ENCODE results near the gene SMU1. TPM values are rescaled to one million over a fixed set of nuclear protein-coding genes. Genes with fewer than 3 reads are reported as not detected.
"Not testable (repeated sequence)": the region's sequence is repeated elsewhere in the genome, so short reads cannot be mapped to it uniquely, and the experiment has no call there.

Gene SMU1
- total RNA-seq, 4 donors from 2014 or later = 19.8 to 24.2 (median 22.1) TPM

- Histone ChIP-seq H3K27ac (no peak overlapping the region), H3K4me3 (replicated peaks in 1 of 3) (no peak overlapping the region), H3K4me1 (no peaks in the 10 kb centered on the region), H3K36me3 (no peaks in the 10 kb centered on the region), H3K27me3 (no peaks in the 10 kb centered on the region), H3K9me3 (no peaks in the 10 kb centered on the region)
- intact Hi-C loops (cut with DNase I) = no loop called here
- no peak for DNase-seq
- TF ChIP-seq POLR2A (IDR thresholded peaks at IDR 0.05) = no peak
- no peak for TF ChIP-seq CTCF (IDR thresholded peaks at IDR 0.05)
- WGBS, 2 donors = 90 to 92% methylated on average over 4 of the region's 4 CpGs
Measured at GRCh38 chr9:33007755-33008154, 68.7 kb downstream of the SMU1 start.

- H3K4me3 ChIP-seq (replicated peaks in 1 of 3); H3K27ac ChIP-seq; H3K4me1 ChIP-seq; H3K9me3 ChIP-seq; DNase-seq; H3K27me3 ChIP-seq; intact Hi-C loops (cut with DNase I); H3K36me3 ChIP-seq: not testable (repeated sequence)
Measured at GRCh38 chr9:33005335-33005734, 71.1 kb downstream of the SMU1 start.

- H3K9me3 ChIP-seq; DNase-seq; H3K36me3 ChIP-seq; H3K4me1 ChIP-seq; intact Hi-C loops (cut with DNase I); H3K27me3 ChIP-seq: not testable (repeated sequence)
- 10 to 11% methylated on average over 12 of the region's 12 CpGs for WGBS, 2 donors
- peak overlapping the region; percentile 57 to 62 (median 61) for H3K4me3 ChIP-seq (replicated peaks in 1 of 3)
- H3K27ac ChIP-seq = peak overlapping the region in 2 of 3 donors; percentile 84 to 86
Measured at GRCh38 chr9:33000682-33001055, 75.8 kb downstream of the SMU1 start.

GRCh38 chr9:32992595-32993238, 83.8 kb downstream of the SMU1 start:
- no peak overlapping the region for H3K4me3 ChIP-seq (replicated peaks in 1 of 3)
- no peak overlapping the region for H3K27ac ChIP-seq
- no peaks in the 10 kb centered on the region for H3K9me3 ChIP-seq
- 33 to 41% methylated on average over 3 of the region's 3 CpGs for WGBS, 2 donors
- peaks cover 3 to 16% of the 10 kb centered on the region in 2 donors for H3K4me1 ChIP-seq
- H3K36me3 ChIP-seq = peaks cover 16 to 27% of the 10 kb centered on the region in 2 donors
- no peaks in the 10 kb centered on the region for H3K27me3 ChIP-seq
- intact Hi-C loops (cut with DNase I) = no loop called here
- TF ChIP-seq POLR2A (IDR thresholded peaks at IDR 0.05) (no peak), CTCF (IDR thresholded peaks at IDR 0.05) (no peak)
- DNase-seq = no peak

GRCh38 chr9:32991897-32992594, 84.4 kb downstream of the SMU1 start:
- DNase-seq = no peak
- H3K27me3 ChIP-seq = no peaks in the 10 kb centered on the region
- H3K9me3 ChIP-seq = no peaks in the 10 kb centered on the region
- H3K4me1 ChIP-seq = peaks cover 3 to 16% of the 10 kb centered on the region in 2 donors
- no peak overlapping the region for H3K27ac ChIP-seq
- no peak for TF ChIP-seq POLR2A (IDR thresholded peaks at IDR 0.05)
- no peak for TF ChIP-seq CTCF (IDR thresholded peaks at IDR 0.05)
- 74 to 77% methylated on average over 6 of the region's 6 CpGs for WGBS, 2 donors
- intact Hi-C loops (cut with DNase I) = no loop called here
- peaks cover 23 to 32% of the 10 kb centered on the region in 2 donors for H3K36me3 ChIP-seq
- no peak overlapping the region for H3K4me3 ChIP-seq (replicated peaks in 1 of 3)

Other genes starting within 250 kb of the SMU1 start
- gene APTX, start 75.0 kb downstream of the SMU1 start, total RNA-seq = 10 to 100 TPM; 20.7 to 40.2 (median 28.3) TPM
- gene DNAJA1, start 51.4 kb downstream of the SMU1 start, total RNA-seq = 100 to 1,000 TPM in 2 of 4 donors, 10 to 100 TPM in 2; 81.8 to 118 (median 108) TPM
- gene B4GALT1, start 90.7 kb upstream of the SMU1 start, total RNA-seq = 100 to 1,000 TPM in 3 of 4 donors, 10 to 100 TPM in 1; 88.3 to 119 (median 103) TPM
- not detected for gene SPINK4, start 163.5 kb upstream of the SMU1 start, total RNA-seq
- gene BAG1, start 188.0 kb upstream of the SMU1 start, total RNA-seq = 100 to 1,000 TPM in 2 of 4 donors, 10 to 100 TPM in 2; 72.0 to 135 (median 99.3) TPM
- gene CHMP5, start 188.4 kb upstream of the SMU1 start, total RNA-seq = 10 to 100 TPM; 55.1 to 78.2 (median 60.3) TPM
- gene NFX1, start 213.8 kb upstream of the SMU1 start, total RNA-seq = 10 to 100 TPM; 44.7 to 65.3 (median 49.8) TPM